DOHH2 (cell line): ENCODE data around the gene VAPB.

Experiments used
- H3F3A ChIP-seq: fragments of 200-600 bp; sonication (generic), shearing (Covaris generic); 2 replicates; pipeline ENCODE4 v1.6.0; 2016; ENCODE audit warnings: antibody characterized with exemption, mild to moderate bottlenecking; ENCODE audit not compliant: control insufficient read depth, insufficient read depth
- H3K27ac ChIP-seq: fragments of 200-600 bp; sonication (generic); 2 replicates; pipeline ENCODE4 v1.5.1; 2014; ENCODE audit warnings: low read depth, mild to moderate bottlenecking, low read length, moderate library complexity
- H3K27me3 ChIP-seq: fragments of 200-600 bp; sonication (generic); 2 replicates; pipeline ENCODE4 v1.6.1; 2014; ENCODE audit warnings: mild to moderate bottlenecking, low read length, mixed read lengths; ENCODE audit not compliant: control insufficient read depth
- H3K36me3 ChIP-seq: fragments of 200-600 bp; sonication (generic); 2 replicates; pipeline ENCODE4 v1.6.1; 2014; ENCODE audit warnings: mild to moderate bottlenecking, low read length, moderate library complexity, mixed read lengths; ENCODE audit not compliant: control insufficient read depth
- H3K4me1 ChIP-seq: fragments of 200-600 bp; sonication (generic); 2 replicates; pipeline ENCODE4 v1.6.1; 2014; ENCODE audit warnings: mild to moderate bottlenecking, low read length, mixed read lengths; ENCODE audit not compliant: control insufficient read depth
- H3K4me2 ChIP-seq: fragments of 200-600 bp; sonication (generic); 2 replicates; pipeline ENCODE4 v1.6.0; 2014; ENCODE audit warnings: mild to moderate bottlenecking, low read length, moderate library complexity
- H3K4me3 ChIP-seq: fragments of 200-600 bp; sonication (generic); 2 replicates; pipeline ENCODE4 v1.5.1; 2014; ENCODE audit warnings: mild to moderate bottlenecking, low read length, mixed read lengths
- H3K79me2 ChIP-seq: fragments of 200-600 bp; sonication (generic); 2 replicates; pipeline ENCODE4 v1.6.1; 2014; ENCODE audit warnings: mild to moderate bottlenecking, low read length, mixed read lengths; ENCODE audit not compliant: control insufficient read depth
- H3K9me2 ChIP-seq: fragments of 200-600 bp; sonication (generic); replicated peaks from 2 replicates; pipeline ENCODE4 v1.6.1; 2014; ENCODE audit warnings: mild to moderate bottlenecking, low read length, mixed read lengths; ENCODE audit not compliant: control insufficient read depth
- H3K9me3 ChIP-seq: fragments of 200-600 bp; sonication (generic); 2 replicates; pipeline ENCODE4 v1.6.1; 2014; ENCODE audit warnings: antibody characterized with exemption, low read length, mixed read lengths; ENCODE audit not compliant: control insufficient read depth, insufficient read depth
- H4K20me1 ChIP-seq: fragments of 200-600 bp; sonication (generic); 2 replicates; pipeline ENCODE4 v1.6.0; 2014; ENCODE audit warnings: low read depth, mild to moderate bottlenecking, antibody characterized with exemption, low read length, moderate library complexity; ENCODE audit not compliant: control insufficient read depth, insufficient read depth
- EZH2phosphoT487 ChIP-seq: fragments of 200-600 bp; sonication (generic); IDR thresholded peaks from 2 replicates; pipeline ENCODE4 v1.6.1; 2017; ENCODE audit warnings: borderline replicate concordance, mild to moderate bottlenecking, antibody characterized with exemption, low read length, moderate library complexity, mixed read lengths
- TF ChIP-seq, protein P1 (sequence below): fragments of 200-600 bp; sonication (generic); IDR thresholded peaks from one replicate; pipeline ENCODE4 v1.5.1; 2014; ENCODE audit warnings: antibody characterized with exemption, mild to moderate bottlenecking, low read depth, low read length; ENCODE audit not compliant: poor library complexity, severe bottlenecking

The VAPB gene

DNA sequence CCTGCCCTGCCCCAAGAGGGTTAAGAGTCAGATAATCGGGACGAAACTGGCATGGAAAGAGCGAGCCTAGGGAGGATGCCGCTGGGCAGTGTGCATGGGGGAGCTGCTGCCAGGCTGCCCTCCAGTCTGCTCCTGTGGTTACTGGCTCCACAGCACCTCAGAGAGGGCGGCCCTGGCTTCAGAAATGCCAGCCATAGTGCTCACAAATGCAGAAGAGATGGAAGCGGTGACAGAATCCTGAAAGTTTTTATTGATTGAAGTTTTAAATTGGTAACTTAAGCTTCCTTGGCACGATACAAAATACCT, 57.9 kb downstream of the VAPB start:
- Histone ChIP-seq H3K4me1 (no peaks in the 10 kb centered on the region), H3K27ac (no peak overlapping the region), H3K27me3 (no peaks in the 10 kb centered on the region), H3K9me3 (no peaks in the 10 kb centered on the region), H3K9me2 (no peaks in the 10 kb centered on the region), H3K79me2 (peaks cover 5% of the 10 kb centered on the region; the same call in 1 of the 2 replicates), H3K4me3 (no peak overlapping the region), H3F3A (0 out of 2 replicates have a peak, but pooled peaks cover 4% of the 10 kb centered on the region), H3K4me2 (no peak overlapping the region), H3K36me3 (peaks cover 68% of the 10 kb centered on the region), H4K20me1 (0 out of 2 replicates have a peak, but pooled peaks cover 10% of the 10 kb centered on the region)
- TF ChIP-seq EZH2phosphoT487: no peak
- TF ChIP-seq, protein P1, sequence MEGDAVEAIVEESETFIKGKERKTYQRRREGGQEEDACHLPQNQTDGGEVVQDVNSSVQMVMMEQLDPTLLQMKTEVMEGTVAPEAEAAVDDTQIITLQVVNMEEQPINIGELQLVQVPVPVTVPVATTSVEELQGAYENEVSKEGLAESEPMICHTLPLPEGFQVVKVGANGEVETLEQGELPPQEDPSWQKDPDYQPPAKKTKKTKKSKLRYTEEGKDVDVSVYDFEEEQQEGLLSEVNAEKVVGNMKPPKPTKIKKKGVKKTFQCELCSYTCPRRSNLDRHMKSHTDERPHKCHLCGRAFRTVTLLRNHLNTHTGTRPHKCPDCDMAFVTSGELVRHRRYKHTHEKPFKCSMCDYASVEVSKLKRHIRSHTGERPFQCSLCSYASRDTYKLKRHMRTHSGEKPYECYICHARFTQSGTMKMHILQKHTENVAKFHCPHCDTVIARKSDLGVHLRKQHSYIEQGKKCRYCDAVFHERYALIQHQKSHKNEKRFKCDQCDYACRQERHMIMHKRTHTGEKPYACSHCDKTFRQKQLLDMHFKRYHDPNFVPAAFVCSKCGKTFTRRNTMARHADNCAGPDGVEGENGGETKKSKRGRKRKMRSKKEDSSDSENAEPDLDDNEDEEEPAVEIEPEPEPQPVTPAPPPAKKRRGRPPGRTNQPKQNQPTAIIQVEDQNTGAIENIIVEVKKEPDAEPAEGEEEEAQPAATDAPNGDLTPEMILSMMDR: no peak

DNA sequence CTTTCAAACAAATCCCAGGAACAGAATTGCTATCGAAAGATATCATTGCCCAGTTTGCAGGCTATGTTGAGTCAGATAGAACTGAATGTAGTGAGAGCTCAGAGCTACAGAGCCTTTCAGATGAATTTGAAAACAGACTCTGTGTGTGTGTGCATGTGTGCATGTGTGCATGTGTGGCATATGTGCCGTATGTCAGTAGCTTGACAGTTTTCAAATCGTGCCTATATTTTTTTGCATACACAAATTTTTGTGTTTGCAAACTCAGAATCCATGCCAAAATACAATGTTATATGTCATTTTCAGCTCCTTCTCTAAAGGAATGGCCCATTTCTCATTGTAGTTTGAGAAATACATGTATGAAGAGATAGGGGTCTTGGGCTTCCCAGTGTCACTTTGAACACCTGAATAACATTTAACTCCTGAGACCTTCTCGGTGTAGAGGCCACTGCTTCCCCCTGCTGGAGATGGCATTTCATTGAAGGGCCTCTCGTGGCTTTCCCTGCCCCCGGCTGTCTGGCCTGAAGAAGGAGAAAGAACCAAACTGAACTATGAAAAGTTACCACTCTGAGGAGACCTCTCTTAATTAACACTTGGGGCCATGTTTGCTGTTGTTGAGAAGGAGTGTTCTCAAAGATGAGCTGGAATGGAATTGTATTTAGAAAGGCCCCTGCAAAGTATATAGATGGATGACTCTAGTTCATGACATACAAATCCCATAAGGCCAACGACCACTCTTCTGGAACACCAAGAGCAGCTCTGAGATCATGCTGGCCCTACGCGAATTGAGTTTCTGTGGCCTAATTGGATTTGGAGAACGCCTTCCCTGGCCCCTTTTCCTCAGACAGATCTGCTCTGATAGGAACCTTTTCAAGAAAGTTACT, 58.7 kb downstream of the VAPB start:
- Histone ChIP-seq H3K9me2 (no peaks in the 10 kb centered on the region), H3K4me2 (no peak overlapping the region), H3K9me3 (no peaks in the 10 kb centered on the region), H3K4me3 (no peak overlapping the region), H3K4me1 (no peaks in the 10 kb centered on the region), H3K79me2 (no peaks in the 10 kb centered on the region; the same call in 1 of the 2 replicates), H4K20me1 (0 out of 2 replicates have a peak, but pooled peaks cover 10% of the 10 kb centered on the region), H3K36me3 (peaks cover 61% of the 10 kb centered on the region), H3K27me3 (no peaks in the 10 kb centered on the region), H3F3A (peaks cover 5% of the 10 kb centered on the region; the same call in 1 of the 2 replicates), H3K27ac (no peak overlapping the region)
- TF ChIP-seq, protein P1: peak; percentile 65
- TF ChIP-seq EZH2phosphoT487: no peak

DNA sequence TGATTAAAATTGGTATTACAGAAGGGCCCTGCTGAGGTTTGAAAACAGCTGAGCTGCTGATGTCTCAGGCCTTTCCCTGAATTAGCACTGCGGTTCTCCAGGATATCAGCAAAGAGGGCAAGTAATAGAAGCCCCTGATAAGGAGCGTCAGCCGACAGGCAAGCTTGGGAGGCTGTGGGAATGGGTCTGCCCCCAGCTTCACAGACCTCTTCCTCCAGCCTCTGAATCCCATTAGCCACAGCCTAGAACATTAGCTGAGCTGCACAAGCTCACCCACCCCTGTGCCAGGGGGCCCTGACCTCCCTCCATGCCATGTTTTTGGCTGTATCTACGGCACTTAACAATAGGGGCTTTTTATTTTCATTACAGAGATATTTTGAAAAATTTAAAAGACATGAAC, 59.9 kb downstream of the VAPB start:
- Histone ChIP-seq H3K4me3 (no peak overlapping the region), H3K4me2 (no peak overlapping the region), H3K27me3 (no peaks in the 10 kb centered on the region), H3F3A (peaks cover 9% of the 10 kb centered on the region; the same call in 1 of the 2 replicates), H3K4me1 (no peaks in the 10 kb centered on the region), H3K36me3 (peaks cover 53% of the 10 kb centered on the region), H3K27ac (no peak overlapping the region), H3K9me2 (no peaks in the 10 kb centered on the region), H3K9me3 (no peaks in the 10 kb centered on the region), H3K79me2 (no peaks in the 10 kb centered on the region), H4K20me1 (0 out of 2 replicates have a peak, but pooled peaks cover 10% of the 10 kb centered on the region)
- TF ChIP-seq EZH2phosphoT487: no peak
- TF ChIP-seq, protein P1: no peak
